Tibial nerve (tissue), 3 donors: Measurements from ENCODE around the gene C11orf97.

Experiments used
- POLR2A ChIP-seq, 2 donors: fragments of 450-650 bp; IDR thresholded peaks; one replicate each; pipeline ENCODE4 v1.6.1; 2017; ENCODE audit warnings: antibody characterized with exemption in 2 of 2, mild to moderate bottlenecking in 2 of 2, moderate library complexity in 2 of 2
- TF ChIP-seq, protein P1 (sequence below), 5 experiments: fragments of 200-600 bp in 3 of 5; fragments of 450-650 bp in 2 of 5; sonication (generic) in 3 of 5; IDR thresholded peaks; one replicate each; pipeline ENCODE4 v1.5.1; 2016 to 2019; ENCODE audit warnings: antibody characterized with exemption in 5 of 5, mild to moderate bottlenecking in 3 of 5, moderate library complexity in 2 of 5

DNA sequence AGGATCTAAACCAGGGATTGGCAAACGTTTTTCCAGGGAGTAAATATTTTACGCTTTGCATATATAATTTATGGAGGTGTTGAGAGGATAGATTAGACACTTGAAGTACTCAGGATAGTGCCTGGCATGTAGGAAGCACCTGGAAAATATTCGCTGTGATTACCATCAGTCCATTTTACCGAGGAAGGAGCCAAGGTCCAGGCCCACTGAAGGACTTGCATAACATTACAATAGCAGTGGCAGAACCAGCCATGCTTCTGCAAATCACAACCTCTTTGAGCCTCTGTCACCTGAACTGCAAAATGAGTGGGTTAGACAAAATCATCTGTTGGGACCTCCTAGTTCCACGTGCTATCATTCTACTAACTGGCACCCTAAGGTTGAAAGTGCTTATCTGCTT is 36.9 kb downstream of the C11orf97 start:
- TF ChIP-seq, protein P1, sequence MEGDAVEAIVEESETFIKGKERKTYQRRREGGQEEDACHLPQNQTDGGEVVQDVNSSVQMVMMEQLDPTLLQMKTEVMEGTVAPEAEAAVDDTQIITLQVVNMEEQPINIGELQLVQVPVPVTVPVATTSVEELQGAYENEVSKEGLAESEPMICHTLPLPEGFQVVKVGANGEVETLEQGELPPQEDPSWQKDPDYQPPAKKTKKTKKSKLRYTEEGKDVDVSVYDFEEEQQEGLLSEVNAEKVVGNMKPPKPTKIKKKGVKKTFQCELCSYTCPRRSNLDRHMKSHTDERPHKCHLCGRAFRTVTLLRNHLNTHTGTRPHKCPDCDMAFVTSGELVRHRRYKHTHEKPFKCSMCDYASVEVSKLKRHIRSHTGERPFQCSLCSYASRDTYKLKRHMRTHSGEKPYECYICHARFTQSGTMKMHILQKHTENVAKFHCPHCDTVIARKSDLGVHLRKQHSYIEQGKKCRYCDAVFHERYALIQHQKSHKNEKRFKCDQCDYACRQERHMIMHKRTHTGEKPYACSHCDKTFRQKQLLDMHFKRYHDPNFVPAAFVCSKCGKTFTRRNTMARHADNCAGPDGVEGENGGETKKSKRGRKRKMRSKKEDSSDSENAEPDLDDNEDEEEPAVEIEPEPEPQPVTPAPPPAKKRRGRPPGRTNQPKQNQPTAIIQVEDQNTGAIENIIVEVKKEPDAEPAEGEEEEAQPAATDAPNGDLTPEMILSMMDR (IDR thresholded peaks at IDR 0.05): no peak
- TF ChIP-seq POLR2A (IDR thresholded peaks at IDR 0.05): no peak
